Spleen (tissue), 7 donors: ENCODE results near the gene TAF4.

Experiments used
- POLR2A ChIP-seq, 3 donors: fragments of 450-650 bp; IDR thresholded peaks; one replicate each; pipeline ENCODE4 v1.5.1; 2017; ENCODE audit warnings: antibody characterized with exemption in 3 of 3, mild to moderate bottlenecking in 1 of 3
- POLR2AphosphoS5 ChIP-seq, 3 donors: sonication (generic); formaldehyde crosslinking; IDR thresholded peaks; one replicate each; pipeline ENCODE4 v1.5.1; 2017; ENCODE audit warnings: antibody characterized with exemption in 3 of 3
- TF ChIP-seq, protein P1 (sequence below), 11 experiments: fragments of 200-600 bp in 7 of 11; fragments of 450-650 bp in 4 of 11; sonication (generic) in 4 of 11; IDR thresholded peaks in 8 of 11; conservative IDR thresholded peaks in 3 of 11; 1 replicate in 7 of 11; 2 replicates in 4 of 11; pipeline versions ENCODE4 v1.4.0 to v1.8.0; 2016 to 2021; ENCODE audit warnings: antibody characterized with exemption in 11 of 11, inconsistent platforms in 4 of 11, mild to moderate bottlenecking in 1 of 11
- donor health status: DM: no; HTN: no; CAD: no; lungs with moderate emphysema.
- donor health status: DM: no; HTN: no; CAD: no.
- donor health status: DM: no; HTN: no; CAD: no.

DNA sequence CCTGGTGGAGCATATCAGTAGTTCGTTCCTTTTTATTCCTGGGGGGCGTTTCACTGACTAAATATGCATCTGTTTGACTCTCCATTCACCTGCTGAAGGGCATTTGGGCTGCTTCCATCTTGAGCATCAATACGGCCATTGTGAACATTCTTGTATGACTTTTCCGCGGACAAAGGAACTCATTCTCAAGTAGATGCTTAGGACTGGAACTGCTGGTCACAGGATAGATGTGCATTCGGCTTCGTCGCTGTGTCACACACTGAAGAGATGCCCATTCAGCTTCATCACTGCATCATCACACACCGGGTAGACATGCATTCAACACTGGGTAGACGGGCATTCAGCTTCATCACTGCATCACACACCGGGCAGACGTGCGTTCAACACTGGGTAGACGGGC, 95.3 kb downstream of the TAF4 start:
- TF ChIP-seq, protein P1, sequence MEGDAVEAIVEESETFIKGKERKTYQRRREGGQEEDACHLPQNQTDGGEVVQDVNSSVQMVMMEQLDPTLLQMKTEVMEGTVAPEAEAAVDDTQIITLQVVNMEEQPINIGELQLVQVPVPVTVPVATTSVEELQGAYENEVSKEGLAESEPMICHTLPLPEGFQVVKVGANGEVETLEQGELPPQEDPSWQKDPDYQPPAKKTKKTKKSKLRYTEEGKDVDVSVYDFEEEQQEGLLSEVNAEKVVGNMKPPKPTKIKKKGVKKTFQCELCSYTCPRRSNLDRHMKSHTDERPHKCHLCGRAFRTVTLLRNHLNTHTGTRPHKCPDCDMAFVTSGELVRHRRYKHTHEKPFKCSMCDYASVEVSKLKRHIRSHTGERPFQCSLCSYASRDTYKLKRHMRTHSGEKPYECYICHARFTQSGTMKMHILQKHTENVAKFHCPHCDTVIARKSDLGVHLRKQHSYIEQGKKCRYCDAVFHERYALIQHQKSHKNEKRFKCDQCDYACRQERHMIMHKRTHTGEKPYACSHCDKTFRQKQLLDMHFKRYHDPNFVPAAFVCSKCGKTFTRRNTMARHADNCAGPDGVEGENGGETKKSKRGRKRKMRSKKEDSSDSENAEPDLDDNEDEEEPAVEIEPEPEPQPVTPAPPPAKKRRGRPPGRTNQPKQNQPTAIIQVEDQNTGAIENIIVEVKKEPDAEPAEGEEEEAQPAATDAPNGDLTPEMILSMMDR (IDR thresholded peaks at IDR 0.05 in 8 of 11, conservative IDR thresholded peaks at IDR 0.05 in 3 of 11) = no peak
- no peak for TF ChIP-seq POLR2AphosphoS5 (IDR thresholded peaks at IDR 0.05)
- no peak for TF ChIP-seq POLR2A (IDR thresholded peaks at IDR 0.05)
